ENCODE data around the gene ANKS1B.

DNA sequence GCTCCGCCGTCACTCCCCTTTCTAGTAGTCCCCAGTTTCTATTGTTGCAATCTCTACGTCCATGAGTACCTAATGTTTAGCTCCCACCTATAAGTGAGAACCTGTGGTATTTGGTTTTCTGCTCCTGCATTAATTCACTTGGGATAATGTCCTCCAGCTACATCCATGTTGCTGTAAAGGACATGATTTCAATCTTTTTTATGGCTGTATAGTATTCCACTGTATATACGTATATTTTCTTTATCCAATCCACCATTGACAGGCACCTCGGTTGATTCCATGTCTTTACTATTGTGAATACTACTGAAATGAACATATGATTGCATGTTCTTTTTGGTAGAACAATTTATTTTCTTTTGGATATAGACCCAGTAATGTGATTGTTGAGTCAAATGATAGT is 114.7 kb downstream of the ANKS1B start:
- TF ChIP-seq SUZ12 (IDR thresholded peaks at IDR 0.05; ENCODE audit: extremely low read depth, insufficient read depth, insufficient read length) = no peak
- TF ChIP-seq ZNF274 (IDR thresholded peaks at IDR 0.05; ENCODE audit: low read depth, low read length) = no peak
